Omental fat pad (tissue), 4 donors: Measurements from ENCODE around the gene SLC5A1. TPM values are rescaled to one million over a fixed set of nuclear protein-coding genes. Genes with fewer than 3 reads are reported as not detected.

Experiments used
- ATAC-seq: fragments of 150-250 bp; one replicate; pipeline ENCODE4 v1.9.1; 2016; ENCODE audit warnings: mild to moderate bottlenecking, moderate library complexity; ENCODE audit not compliant: low FRiP score
- DNase-seq: peaks from one replicate; pipeline ENCODE4 v3.0.0-alpha.2; 2019; ENCODE audit warnings: low spot score
- total RNA-seq, 4 donors: library from RNA; depleted of rRNA; stranded (reverse); fragments of >200 nt; gene quantifications; one replicate each; pipeline ENCODE4 v1.1.0, GENCODE V29; 2016
- TF ChIP-seq, protein P1 (sequence below), 3 donors: fragments of 450-650 bp; IDR thresholded peaks; one replicate each; pipeline ENCODE4 v1.5.1; 2016 to 2017; ENCODE audit warnings: antibody characterized with exemption in 3 of 3, mild to moderate bottlenecking in 3 of 3, moderate library complexity in 2 of 3

SLC5A1 gene
- total RNA-seq, 4 donors from 2014 or later = not detected

DNA sequence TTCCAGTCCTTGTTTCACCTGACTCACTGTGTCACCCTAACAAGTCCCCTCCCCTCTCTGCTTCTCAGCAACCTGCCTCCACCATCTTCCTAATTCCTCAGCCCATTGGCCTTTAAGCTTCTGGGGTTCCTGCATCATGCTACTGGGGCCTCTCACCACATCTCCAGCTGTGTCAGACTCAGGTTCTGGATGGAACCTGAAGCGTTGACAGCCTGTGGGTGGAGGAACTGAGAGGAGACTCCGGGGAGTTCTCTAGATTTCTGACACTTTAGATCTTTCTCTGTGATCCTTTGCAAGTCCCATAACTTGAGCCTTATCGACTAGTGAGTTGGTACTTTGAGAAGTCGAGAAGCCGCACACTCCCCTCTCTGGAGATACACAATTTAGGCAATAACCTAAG lies 11.6 kb upstream of the SLC5A1 start:
- ATAC-seq (no peak), DNase-seq (no peak)
- TF ChIP-seq, protein P1, sequence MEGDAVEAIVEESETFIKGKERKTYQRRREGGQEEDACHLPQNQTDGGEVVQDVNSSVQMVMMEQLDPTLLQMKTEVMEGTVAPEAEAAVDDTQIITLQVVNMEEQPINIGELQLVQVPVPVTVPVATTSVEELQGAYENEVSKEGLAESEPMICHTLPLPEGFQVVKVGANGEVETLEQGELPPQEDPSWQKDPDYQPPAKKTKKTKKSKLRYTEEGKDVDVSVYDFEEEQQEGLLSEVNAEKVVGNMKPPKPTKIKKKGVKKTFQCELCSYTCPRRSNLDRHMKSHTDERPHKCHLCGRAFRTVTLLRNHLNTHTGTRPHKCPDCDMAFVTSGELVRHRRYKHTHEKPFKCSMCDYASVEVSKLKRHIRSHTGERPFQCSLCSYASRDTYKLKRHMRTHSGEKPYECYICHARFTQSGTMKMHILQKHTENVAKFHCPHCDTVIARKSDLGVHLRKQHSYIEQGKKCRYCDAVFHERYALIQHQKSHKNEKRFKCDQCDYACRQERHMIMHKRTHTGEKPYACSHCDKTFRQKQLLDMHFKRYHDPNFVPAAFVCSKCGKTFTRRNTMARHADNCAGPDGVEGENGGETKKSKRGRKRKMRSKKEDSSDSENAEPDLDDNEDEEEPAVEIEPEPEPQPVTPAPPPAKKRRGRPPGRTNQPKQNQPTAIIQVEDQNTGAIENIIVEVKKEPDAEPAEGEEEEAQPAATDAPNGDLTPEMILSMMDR (IDR thresholded peaks at IDR 0.05) = no peak

DNA sequence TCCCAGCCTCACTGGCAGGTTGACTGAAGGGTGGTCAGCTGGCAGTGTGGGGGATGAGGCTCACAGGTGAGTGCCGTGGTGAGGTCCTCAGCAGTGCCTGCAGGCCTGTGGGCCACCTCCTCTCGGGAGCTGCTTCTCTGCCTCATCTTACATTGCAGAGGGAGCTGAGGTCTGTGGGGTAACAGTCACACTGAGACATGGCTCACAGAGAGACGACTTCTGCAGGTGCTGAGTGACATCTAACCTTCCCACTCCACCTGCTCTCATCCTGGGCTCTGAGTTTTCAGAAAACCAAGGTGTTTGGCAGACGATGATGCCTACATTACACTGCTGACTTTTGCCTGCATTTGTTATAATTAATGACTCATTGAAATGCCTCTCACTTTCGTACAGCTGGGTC lies 8.8 kb upstream of the SLC5A1 start:
- DNase-seq (no peak), ATAC-seq (no peak)
- TF ChIP-seq, protein P1 (IDR thresholded peaks at IDR 0.05) = no peak

DNA sequence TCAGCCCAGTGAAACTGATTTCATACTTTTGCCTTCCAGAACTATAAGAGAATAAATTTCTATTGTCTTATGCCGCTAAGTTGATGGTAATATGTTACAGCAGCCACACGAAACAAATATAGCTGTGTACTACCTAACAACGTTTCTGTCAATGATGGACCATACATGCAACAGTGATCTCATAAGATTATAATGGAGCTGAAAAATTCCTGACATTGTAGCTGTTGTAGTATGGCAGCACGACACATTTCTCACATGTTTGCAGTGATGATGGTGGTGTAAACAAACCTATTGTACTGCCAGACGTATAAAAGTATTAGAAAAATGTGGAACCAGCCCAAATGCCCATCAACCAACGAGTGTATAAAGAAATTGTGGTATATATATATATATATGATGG lies 5.8 kb upstream of the SLC5A1 start:
- DNase-seq (no peak), ATAC-seq (no peak)
- TF ChIP-seq, protein P1 (IDR thresholded peaks at IDR 0.05) = no peak

DNA sequence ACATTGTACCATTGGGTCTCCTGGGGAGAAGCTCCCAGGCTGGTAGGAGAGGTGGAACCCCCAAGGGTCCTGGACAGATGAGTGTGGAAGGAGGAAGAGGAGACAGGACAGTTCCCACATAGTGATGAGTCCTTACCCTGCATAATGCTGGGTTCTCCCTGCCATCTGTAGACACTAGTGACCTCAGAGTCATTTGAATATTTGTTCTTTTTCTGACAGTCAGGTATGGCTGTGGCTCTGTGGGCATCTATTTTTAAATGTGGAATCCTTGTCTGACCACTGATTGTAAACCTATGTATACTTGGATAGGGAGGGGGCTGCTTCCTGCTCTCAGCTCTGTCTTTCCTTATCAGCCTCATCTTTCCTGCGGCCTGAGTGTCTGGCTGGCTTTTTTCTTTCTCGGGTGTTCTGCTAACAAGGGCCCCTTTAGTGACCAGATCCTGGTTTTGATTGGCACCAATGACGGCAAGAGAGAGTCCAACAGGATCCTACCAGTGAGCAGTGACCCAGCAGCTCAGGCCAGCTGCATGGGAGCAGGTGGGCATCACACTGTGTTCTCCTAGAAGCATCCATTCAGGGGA lies 2.6 kb upstream of the SLC5A1 start:
- no peak for ATAC-seq
- TF ChIP-seq, protein P1 (IDR thresholded peaks at IDR 0.05) = no peak
- no peak for DNase-seq

DNA sequence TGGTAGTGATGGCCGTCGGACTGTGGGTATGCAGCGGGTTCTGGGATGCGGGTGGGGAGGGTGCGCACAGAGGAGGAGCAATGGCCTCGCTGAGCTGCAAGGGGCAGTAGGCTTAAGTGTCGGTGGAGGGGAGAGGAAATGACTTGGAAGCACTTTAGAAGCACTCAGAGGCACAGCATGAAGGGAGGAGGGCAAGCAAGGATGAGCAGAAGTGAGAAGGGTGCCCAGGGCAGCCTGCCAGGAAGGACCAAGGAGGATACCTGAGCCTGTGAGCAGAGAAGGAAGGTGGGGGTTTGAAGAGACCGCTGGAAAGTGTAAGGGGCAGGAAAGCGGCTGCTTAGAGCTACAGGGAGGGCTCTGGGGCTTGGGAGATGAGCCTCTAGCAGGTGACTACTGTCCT lies 330 bp downstream of the SLC5A1 start:
- no peak for ATAC-seq
- TF ChIP-seq, protein P1 (IDR thresholded peaks at IDR 0.05) = no peak
- DNase-seq = no peak

DNA sequence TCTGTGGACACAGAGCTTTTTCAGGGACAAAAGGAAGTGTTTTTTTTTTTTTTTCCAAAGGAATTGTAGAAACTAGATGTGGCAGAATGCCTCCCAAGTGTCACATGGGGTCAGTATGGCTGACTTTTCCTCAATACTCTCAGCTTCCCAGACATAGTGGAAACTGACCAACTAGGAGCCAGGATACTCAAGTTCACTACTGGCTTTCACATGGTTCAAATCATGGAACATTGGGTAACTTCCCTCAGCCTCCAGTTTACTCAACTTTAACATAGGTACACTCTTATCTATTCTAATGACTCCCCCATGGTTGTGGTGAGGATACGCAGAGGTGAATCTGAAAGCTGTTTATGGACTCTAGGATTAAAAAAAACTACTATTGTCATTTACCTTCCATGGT lies 1.4 kb downstream of the SLC5A1 start:
- DNase-seq (no peak), ATAC-seq (no peak)
- TF ChIP-seq, protein P1 (IDR thresholded peaks at IDR 0.05) = no peak

DNA sequence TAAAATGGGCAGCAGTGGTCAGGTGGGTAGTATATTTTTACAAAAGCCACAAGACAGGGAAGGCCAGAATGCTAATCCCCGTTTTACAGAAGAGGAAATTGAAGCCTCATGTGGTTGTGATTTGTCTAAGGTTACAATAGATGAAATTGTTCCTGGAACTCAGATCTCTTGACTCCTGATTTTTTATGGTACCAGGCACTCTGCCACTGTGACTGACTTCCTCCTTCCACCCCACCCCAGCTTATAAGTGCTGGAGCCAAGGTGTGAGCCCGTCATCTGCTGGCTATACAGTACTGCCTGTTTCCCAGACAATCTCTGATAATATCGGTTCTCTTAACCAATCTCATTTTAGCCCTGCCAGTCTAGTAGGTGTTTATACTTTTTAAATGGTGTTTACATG lies 1.9 kb downstream of the SLC5A1 start:
- no peak for DNase-seq
- TF ChIP-seq, protein P1 (IDR thresholded peaks at IDR 0.05) = no peak
- ATAC-seq = no peak
